ENCODE measurements around the gene CNPPD1.

The CNPPD1 gene

GRCh38 chr2:219179601-219180465 is 3.1 kb upstream of the CNPPD1 start:
- DNase-seq (ENCODE audit: low read depth): no peak

- DNase-seq (ENCODE audit: low read depth): peak; percentile 29
Measured at GRCh38 chr2:219178377-219179175, 1.9 kb upstream of the CNPPD1 start.

- DNase-seq (ENCODE audit: low read depth): peak; percentile 69
Measured at GRCh38 chr2:219177552-219178376, 1.0 kb upstream of the CNPPD1 start, which contains the start of gene RETREG2. RETREG2 (plus strand) TSS chr2:219178275; CDS start chr2:219178353, 78 bp downstream.

- DNase-seq (ENCODE audit: low read depth): peak; percentile 12
Measured at GRCh38 chr2:219175928-219176817, 552 bp downstream of the CNPPD1 start.

- DNase-seq (ENCODE audit: low read depth): no peak
Measured at GRCh38 chr2:219175486-219175885, 1.2 kb downstream of the CNPPD1 start.

GRCh38 chr2:219174801-219175200 is 1.9 kb downstream of the CNPPD1 start:
- no peak for DNase-seq (ENCODE audit: low read depth)

- no peak for DNase-seq (ENCODE audit: low read depth)
Measured at GRCh38 chr2:219174146-219174545, 2.6 kb downstream of the CNPPD1 start.

- DNase-seq (ENCODE audit: low read depth): no peak
Measured at GRCh38 chr2:219173176-219173575, 3.5 kb downstream of the CNPPD1 start.

- DNase-seq (ENCODE audit: low read depth): no peak
Measured at GRCh38 chr2:219172231-219173154, 4.2 kb downstream of the CNPPD1 start.

GRCh38 chr2:219171231-219171651 is 5.5 kb downstream of the CNPPD1 start:
- peak; percentile 16 for DNase-seq (ENCODE audit: low read depth)

- DNase-seq (ENCODE audit: low read depth): no peak
Measured at GRCh38 chr2:219169930-219170654, 6.6 kb downstream of the CNPPD1 start, which contains the start of gene SLC23A3. SLC23A3 (minus strand) TSS chr2:219170029; CDS start chr2:219169984, 45 bp downstream.

- no peak for DNase-seq (ENCODE audit: low read depth)
Measured at GRCh38 chr2:219168932-219169331, 7.8 kb downstream of the CNPPD1 start.

- DNase-seq (ENCODE audit: low read depth): no peak
Measured at GRCh38 chr2:219168526-219168925, 8.2 kb downstream of the CNPPD1 start.

GRCh38 chr2:219167997-219168396 is 8.7 kb downstream of the CNPPD1 start:
- no peak for DNase-seq (ENCODE audit: low read depth)

- DNase-seq (ENCODE audit: low read depth): no peak
Measured at GRCh38 chr2:219165058-219165911, 11.4 kb downstream of the CNPPD1 start.

GRCh38 chr2:219163156-219163555 is 13.6 kb downstream of the CNPPD1 start:
- DNase-seq (ENCODE audit: low read depth): no peak

GRCh38 chr2:219161097-219161496 is 15.6 kb downstream of the CNPPD1 start:
- no peak for DNase-seq (ENCODE audit: low read depth)
